ENCODE results near the gene BMP7. TPM values are rescaled to one million over a fixed set of nuclear protein-coding genes. Genes with fewer than 3 reads are reported as not detected.

The BMP7 gene
- total RNA-seq, 2 experiments from 2014 or later: not detected

DNA sequence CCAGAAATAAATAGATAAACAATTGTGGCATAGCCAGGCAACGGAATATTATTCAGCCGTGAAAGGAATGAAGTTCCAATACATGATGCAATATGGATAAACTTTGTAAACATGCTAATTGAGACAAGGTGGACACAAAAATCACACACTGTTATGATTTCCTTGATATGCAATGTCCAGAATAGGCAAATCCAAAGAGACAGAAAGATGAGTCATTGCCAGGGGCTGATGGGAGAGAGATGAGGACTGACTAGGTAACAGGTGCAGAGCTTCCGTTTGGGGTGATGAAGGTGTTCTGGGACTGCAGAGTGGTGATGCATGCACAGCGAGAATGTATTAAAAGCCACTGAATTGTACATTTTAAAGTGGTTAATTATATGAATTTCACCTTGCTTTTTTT is 32.0 kb upstream of the BMP7 start:
- CTCF ChIA-PET: no interaction called here
- H3K27me3 Mint-ChIP-seq (ENCODE audit: low read depth): peaks cover 4% of the 10 kb centered on the region
- no peak overlapping the region for H3K27ac Mint-ChIP-seq

DNA sequence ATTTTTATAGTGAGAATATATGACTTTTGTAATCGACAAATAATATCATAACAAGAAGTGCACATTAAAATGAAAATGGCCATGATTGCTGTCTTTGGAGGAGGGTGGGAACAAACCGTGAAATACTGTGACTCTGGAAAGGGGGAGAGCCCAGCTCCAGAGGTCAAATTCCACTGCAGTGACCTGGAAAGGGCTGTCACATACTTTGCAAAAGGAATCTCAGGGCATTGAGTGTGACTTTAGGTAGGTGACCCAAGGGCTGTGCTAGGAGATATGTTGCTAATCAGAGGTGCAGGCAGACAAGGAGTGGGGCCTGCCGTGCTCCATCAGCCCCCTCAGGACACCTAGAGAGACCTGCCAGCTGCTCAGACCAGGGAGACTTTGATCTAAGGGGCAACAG is 28.1 kb upstream of the BMP7 start:
- Mint-ChIP-seq H3K4me3 (no peak overlapping the region), H3K36me3 (ENCODE audit: low read depth) (no peaks in the 10 kb centered on the region), H3K27me3 (ENCODE audit: low read depth) (peaks cover 25% of the 10 kb centered on the region), H3K4me1 (ENCODE audit: low read depth) (no peaks in the 10 kb centered on the region), H3K27ac (no peak overlapping the region), H3K9me3 (no peaks in the 10 kb centered on the region)
- CTCF ChIA-PET: interaction anchor here (0.6 kb wide), 1 partner anchor 39 kb away, joined by 3 read pairs; no protein-coding TSS in a partner anchor
- DNase-seq: no peak
- intact Hi-C loops (cut with micrococcal nuclease): no loop called here

More for the DNA sequence above, 32.0 kb upstream of the BMP7 start:
- no peaks in the 10 kb centered on the region for H3K36me3 Mint-ChIP-seq (ENCODE audit: low read depth)
- no peaks in the 10 kb centered on the region for H3K9me3 Mint-ChIP-seq
- DNase-seq: no peak
- H3K4me3 Mint-ChIP-seq: no peak overlapping the region
- H3K4me1 Mint-ChIP-seq (ENCODE audit: low read depth): no peaks in the 10 kb centered on the region
- intact Hi-C loops (cut with micrococcal nuclease): no loop called here

DNA sequence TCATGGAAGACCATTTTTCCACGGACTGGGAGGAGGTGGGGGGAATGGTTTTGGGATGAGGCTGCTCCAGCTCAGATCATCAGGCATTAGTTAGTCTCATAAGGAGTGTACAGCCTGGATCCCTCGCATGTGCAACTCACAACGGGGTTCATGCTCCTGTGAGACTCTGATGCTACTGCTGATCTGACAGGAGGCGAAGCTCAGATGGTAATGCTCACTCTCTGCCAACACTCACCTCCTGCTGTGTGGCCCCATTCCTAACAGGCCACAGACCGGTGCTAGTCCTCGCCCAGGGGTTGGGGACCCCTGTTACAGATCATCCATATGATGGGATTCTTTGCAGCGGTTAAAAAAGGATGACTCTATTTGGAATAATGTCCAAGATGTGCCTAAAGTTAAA is 27.6 kb upstream of the BMP7 start:
- H3K27ac Mint-ChIP-seq: no peak overlapping the region
- peaks cover 26% of the 10 kb centered on the region for H3K27me3 Mint-ChIP-seq (ENCODE audit: low read depth)
- H3K4me1 Mint-ChIP-seq (ENCODE audit: low read depth): no peaks in the 10 kb centered on the region
- no peaks in the 10 kb centered on the region for H3K9me3 Mint-ChIP-seq
- CTCF ChIA-PET: no interaction called here
- DNase-seq: no peak
- intact Hi-C loops (cut with micrococcal nuclease): no loop called here
- H3K36me3 Mint-ChIP-seq (ENCODE audit: low read depth): no peaks in the 10 kb centered on the region
- no peak overlapping the region for H3K4me3 Mint-ChIP-seq

DNA sequence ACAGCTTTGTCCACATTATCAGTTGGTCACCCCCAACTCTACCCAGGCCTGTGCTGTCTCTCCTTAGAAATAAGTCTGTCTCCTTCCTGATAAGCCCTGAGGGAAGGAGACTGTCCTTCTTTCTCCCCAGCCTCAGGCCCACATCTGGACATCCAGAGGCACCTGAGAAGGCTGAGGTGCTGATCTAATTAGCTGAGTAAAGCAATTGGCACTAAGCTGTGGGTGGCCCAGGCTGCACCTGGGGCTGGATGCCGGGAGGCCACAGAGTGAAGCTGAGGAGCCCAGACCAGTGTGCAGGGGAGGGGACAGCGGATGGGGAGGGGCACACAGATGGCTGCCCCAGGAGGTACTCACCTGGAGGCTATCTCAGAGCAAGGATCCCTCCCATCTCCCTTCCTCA is 26.2 kb upstream of the BMP7 start:
- Mint-ChIP-seq H3K36me3 (ENCODE audit: low read depth) (no peaks in the 10 kb centered on the region), H3K4me1 (ENCODE audit: low read depth) (no peaks in the 10 kb centered on the region), H3K27ac (no peak overlapping the region), H3K4me3 (no peak overlapping the region), H3K27me3 (ENCODE audit: low read depth) (peaks cover 40% of the 10 kb centered on the region), H3K9me3 (no peaks in the 10 kb centered on the region)
- intact Hi-C loops (cut with micrococcal nuclease): no loop called here
- CTCF ChIA-PET: interaction anchor here (1.4 kb wide), 1 partner anchor 203 kb away, joined by 4 read pairs; no protein-coding TSS in a partner anchor
- no peak for DNase-seq

DNA sequence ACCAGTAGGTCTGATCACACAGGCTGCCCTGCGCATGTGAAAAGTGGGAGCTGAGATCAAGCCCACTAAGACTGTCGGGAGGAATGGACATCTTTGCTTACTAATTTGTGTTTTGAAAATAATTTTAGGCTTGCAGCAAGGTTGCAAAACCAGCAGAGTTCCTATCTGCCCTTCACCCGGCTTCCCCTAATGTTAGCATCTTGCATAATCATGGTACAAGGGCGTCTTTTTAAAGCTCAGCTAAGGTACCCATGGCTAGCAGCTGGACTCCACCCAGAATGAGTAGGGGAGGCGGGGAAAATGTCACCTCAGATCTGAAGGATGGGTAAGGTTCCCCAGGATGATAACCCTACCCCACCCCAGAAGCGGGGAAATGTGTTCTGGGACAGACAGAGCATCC is 25.3 kb upstream of the BMP7 start:
- Mint-ChIP-seq H3K27me3 (ENCODE audit: low read depth) (peaks cover 45% of the 10 kb centered on the region), H3K9me3 (no peaks in the 10 kb centered on the region), H3K4me1 (ENCODE audit: low read depth) (no peaks in the 10 kb centered on the region), H3K27ac (no peak overlapping the region), H3K4me3 (no peak overlapping the region), H3K36me3 (ENCODE audit: low read depth) (no peaks in the 10 kb centered on the region)
- CTCF ChIA-PET: interaction anchor here (1.4 kb wide), 1 partner anchor 202 kb away, joined by 4 read pairs; no protein-coding TSS in a partner anchor
- DNase-seq: no peak
- intact Hi-C loops (cut with micrococcal nuclease): no loop called here

DNA sequence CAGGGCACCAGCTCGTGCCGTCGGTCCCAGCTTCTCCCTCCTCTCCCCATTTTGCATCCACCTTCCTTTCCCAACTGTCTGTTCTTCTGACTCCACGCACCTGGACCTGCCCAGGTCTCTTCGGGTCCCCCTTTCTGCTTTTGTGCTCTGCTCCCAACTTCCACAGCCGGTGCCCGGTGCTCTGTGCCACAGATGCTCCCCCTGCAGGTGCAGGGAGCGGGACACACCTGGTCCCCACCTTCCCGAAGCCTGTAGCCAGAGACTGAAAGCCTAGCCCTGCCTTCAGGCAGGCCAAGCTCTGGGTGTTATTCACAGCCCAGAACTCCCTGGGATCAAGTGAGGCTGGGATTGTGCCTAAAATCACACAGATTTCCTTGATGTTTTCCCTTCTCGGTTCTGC is 24.6 kb upstream of the BMP7 start:
- H3K4me1 Mint-ChIP-seq (ENCODE audit: low read depth): no peaks in the 10 kb centered on the region
- no peak overlapping the region for H3K4me3 Mint-ChIP-seq
- no peaks in the 10 kb centered on the region for H3K9me3 Mint-ChIP-seq
- H3K36me3 Mint-ChIP-seq (ENCODE audit: low read depth): no peaks in the 10 kb centered on the region
- no peak for DNase-seq
- CTCF ChIA-PET: no interaction called here
- intact Hi-C loops (cut with micrococcal nuclease): no loop called here
- peaks cover 49% of the 10 kb centered on the region for H3K27me3 Mint-ChIP-seq (ENCODE audit: low read depth)
- H3K27ac Mint-ChIP-seq: no peak overlapping the region

DNA sequence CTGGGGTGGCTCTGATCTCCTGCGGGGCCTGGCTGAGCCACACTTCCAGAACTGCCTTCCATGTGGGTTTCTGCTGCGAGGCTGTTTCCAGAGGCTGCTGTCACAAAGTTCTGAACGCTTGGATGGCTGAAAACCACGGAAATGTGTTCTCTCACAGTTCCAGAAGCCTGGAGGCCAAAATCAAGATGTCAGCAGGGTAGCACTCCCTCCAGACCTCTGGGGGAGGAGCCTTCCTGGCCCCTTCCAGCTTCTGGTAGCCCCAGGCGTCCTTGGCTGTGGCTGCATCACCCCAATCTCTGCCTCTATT is 23.7 kb upstream of the BMP7 start:
- H3K36me3 Mint-ChIP-seq (ENCODE audit: low read depth): no peaks in the 10 kb centered on the region
- H3K27ac Mint-ChIP-seq: no peak overlapping the region
- H3K27me3 Mint-ChIP-seq (ENCODE audit: low read depth): peaks cover 49% of the 10 kb centered on the region
- H3K4me1 Mint-ChIP-seq (ENCODE audit: low read depth): no peaks in the 10 kb centered on the region
- no peak overlapping the region for H3K4me3 Mint-ChIP-seq
- intact Hi-C loops (cut with micrococcal nuclease): no loop called here
- H3K9me3 Mint-ChIP-seq: no peaks in the 10 kb centered on the region
- DNase-seq: no peak
- CTCF ChIA-PET: no interaction called here

DNA sequence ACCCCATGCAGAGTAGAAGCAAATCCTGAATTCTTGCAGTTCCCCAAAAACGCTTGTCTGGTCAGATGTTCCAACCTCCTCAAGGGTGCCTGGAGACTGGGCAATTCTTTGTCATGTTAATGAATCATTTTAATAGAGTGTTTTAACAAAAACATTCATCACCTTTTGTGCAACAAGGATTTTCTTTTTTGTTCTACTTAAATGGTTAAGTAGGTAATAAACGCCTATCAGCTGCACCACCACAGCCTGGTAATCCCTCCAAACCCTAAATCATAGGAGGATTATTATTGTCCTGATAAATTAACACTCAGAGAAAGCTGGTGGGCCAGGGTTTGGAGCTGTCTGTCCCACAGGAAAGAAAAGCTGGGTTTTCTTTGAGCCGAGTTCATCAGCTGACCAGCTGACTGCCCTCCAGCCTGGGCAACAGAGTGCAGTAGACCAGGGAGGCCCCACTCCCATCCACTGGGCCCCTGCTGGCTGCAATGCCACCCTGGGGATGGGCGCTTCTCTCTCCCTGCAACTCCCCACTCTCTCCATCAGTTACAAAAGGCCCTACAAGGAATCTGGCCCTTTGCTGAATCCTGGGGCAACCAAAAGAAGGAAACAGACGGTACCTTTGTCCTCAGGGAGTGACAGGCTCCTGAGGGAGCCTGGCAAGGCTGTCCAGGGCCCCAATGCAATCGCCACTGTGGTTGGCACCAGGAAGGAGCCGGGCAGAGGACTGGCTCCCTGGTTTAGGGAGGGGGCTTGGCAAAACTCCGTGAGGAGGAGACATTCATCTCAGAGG is 23.1 kb upstream of the BMP7 start:
- Mint-ChIP-seq H3K27ac (no peak overlapping the region), H3K9me3 (no peaks in the 10 kb centered on the region), H3K4me1 (ENCODE audit: low read depth) (no peaks in the 10 kb centered on the region), H3K4me3 (no peak overlapping the region), H3K36me3 (ENCODE audit: low read depth) (no peaks in the 10 kb centered on the region), H3K27me3 (ENCODE audit: low read depth) (peaks cover 46% of the 10 kb centered on the region)
- CTCF ChIA-PET: no interaction called here
- intact Hi-C loops (cut with micrococcal nuclease): no loop called here
- DNase-seq: no peak

DNA sequence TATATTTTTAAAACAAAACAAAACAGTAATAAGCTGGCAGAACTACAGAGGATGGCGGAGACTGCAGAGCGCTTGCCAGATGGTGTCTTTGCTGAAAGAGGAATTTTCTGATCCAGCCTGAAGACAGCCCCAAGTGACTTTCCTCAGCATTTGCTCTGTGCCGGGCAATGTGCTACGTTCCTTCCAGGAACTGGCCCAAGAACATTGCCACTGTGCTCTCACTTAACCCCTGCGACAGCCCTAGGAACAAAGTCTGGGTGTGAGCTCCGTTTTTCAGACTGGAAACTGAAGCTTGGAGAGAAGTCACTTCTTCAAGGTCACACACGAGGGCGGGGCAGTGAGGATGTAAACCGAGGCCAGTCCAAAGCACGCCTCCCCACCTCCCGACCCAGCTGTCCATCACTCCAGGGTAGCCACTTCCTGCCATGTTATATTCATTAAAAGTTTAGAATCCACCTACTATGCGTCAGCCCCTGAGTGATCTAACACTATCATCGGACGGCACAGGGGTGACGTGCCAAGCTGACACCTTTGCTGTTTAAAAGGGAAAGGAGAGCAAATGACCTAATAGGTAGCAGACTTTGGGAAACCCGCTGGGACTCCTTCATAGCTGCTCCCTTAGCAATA is 22.3 kb upstream of the BMP7 start:
- CTCF ChIA-PET: no interaction called here
- no peak for DNase-seq
- Mint-ChIP-seq H3K27me3 (ENCODE audit: low read depth) (peaks cover 48% of the 10 kb centered on the region), H3K9me3 (no peaks in the 10 kb centered on the region), H3K36me3 (ENCODE audit: low read depth) (no peaks in the 10 kb centered on the region), H3K27ac (no peak overlapping the region), H3K4me1 (ENCODE audit: low read depth) (no peaks in the 10 kb centered on the region), H3K4me3 (no peak overlapping the region)
- intact Hi-C loops (cut with micrococcal nuclease): no loop called here

DNA sequence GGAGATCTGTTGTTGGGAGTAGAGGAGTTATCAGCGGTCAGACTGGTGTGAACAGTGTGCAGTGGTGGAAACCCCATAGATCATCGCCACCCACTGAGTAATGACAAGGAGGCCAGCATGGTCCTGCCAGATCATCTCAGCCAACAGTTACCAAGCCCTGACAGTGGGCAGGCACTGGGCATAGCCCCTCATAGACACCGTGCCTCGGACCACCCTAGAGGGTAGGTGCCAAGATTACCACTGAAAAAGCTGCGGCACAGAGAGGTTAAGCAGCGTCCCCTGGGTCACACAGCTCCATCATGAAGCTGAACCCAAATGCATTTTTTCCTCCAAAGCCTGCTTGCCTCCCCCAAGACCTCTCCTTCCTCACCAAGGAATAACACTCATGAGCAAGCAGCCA is 21.5 kb upstream of the BMP7 start:
- peaks cover 46% of the 10 kb centered on the region for H3K27me3 Mint-ChIP-seq (ENCODE audit: low read depth)
- intact Hi-C loops (cut with micrococcal nuclease): no loop called here
- no peaks in the 10 kb centered on the region for H3K4me1 Mint-ChIP-seq (ENCODE audit: low read depth)
- H3K27ac Mint-ChIP-seq: no peak overlapping the region
- no peak overlapping the region for H3K4me3 Mint-ChIP-seq
- no peaks in the 10 kb centered on the region for H3K36me3 Mint-ChIP-seq (ENCODE audit: low read depth)
- no peaks in the 10 kb centered on the region for H3K9me3 Mint-ChIP-seq
- no peak for DNase-seq
- CTCF ChIA-PET: interaction anchor here (0.7 kb wide), 1 partner anchor 44 kb away, joined by 3 read pairs; no protein-coding TSS in a partner anchor

DNA sequence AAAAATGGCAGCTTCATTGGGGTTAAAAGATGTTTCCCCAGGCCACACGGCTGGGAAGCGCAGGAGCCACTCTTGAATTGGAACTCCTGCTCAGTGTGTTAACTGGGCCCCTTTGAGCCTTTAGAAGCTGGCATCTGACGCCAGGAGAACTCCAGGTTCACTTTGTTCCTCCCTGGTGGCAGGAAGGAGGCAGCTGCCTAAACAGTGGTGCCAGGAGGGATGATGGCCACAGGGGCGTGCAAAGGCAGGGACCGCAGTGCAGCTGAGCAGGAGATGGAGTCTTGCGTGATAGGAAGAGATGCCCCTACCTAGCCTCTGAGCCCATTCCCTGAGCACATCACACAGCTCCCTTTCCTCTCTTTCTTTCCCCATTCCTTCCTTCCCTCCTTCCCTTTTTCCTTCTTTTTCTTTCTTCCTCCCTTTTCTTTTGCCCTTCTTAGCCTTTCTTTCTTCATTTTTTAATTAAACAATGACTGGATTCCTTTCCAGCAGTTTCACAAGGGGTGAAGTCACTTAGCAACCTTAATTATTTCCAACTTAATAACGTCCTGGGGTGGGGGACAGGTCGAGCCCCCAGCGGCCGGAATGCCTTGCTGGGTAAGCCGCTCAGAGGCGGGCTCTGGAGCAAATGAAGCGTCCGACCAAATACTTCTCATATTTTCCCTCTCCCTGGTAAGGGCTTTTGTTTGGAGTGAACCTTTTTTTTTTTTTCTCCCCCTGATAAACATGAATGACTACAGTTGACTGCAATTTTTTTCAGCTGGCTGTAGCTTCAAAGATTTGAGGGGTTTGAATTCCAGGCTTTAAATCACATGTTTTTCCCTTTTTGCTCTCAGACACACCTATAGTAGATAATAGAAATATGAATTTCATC is 20.8 kb upstream of the BMP7 start:
- Mint-ChIP-seq H3K36me3 (ENCODE audit: low read depth) (no peaks in the 10 kb centered on the region), H3K27me3 (ENCODE audit: low read depth) (peaks cover 49% of the 10 kb centered on the region), H3K4me3 (no peak overlapping the region), H3K4me1 (ENCODE audit: low read depth) (no peaks in the 10 kb centered on the region), H3K9me3 (no peaks in the 10 kb centered on the region), H3K27ac (no peak overlapping the region)
- CTCF ChIA-PET: interaction anchor here (0.7 kb wide), 1 partner anchor 44 kb away, joined by 3 read pairs; no protein-coding TSS in a partner anchor
- intact Hi-C loops (cut with micrococcal nuclease): no loop called here
- DNase-seq: no peak

DNA sequence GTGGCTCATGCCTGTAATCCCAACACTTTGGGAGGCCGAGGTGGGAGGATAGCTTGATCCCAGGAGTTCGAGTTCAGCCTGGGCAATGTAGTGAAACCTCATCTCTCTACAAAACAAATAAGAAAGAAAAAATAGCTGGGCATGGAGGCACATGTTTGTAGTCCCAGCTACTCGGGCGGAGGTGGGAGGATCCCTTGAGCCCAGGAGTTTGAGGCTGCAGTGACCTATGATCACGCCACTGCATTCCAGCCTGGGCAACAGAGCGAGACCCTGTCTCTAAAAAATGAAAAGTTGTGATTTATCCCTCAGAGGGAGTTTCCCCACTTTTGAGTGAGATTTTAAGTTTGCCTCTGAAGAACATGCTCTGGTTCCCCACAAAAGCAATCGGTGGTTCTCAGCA is 17.4 kb upstream of the BMP7 start:
- Mint-ChIP-seq H3K27me3 (ENCODE audit: low read depth) (peaks cover 36% of the 10 kb centered on the region), H3K4me3 (no peak overlapping the region), H3K4me1 (ENCODE audit: low read depth) (no peaks in the 10 kb centered on the region), H3K9me3 (no peaks in the 10 kb centered on the region), H3K36me3 (ENCODE audit: low read depth) (no peaks in the 10 kb centered on the region), H3K27ac (no peak overlapping the region)
- no peak for DNase-seq
- intact Hi-C loops (cut with micrococcal nuclease): no loop called here
- CTCF ChIA-PET: no interaction called here

All from activated naive CD4-positive, alpha-beta T cell treated with anti-CD3 and anti-CD28 coated beads for 36 hours (primary cell).